Breast epithelium (tissue), 4 donors: ENCODE data around the gene ZNF420. TPM values are rescaled to one million over a fixed set of nuclear protein-coding genes. Genes with fewer than 3 reads are reported as not detected.
"Not testable (repeated sequence)": the region's sequence is repeated elsewhere in the genome, so short reads cannot be mapped to it uniquely, and the experiment has no call there.

ENCODE experiments used
- DNase-seq, 2 donors: peaks; one replicate each; pipeline ENCODE4 v3.0.0-alpha.2; 2019; ENCODE audit warnings: low spot score in 2 of 2
- H3K27ac ChIP-seq, 2 donors: fragments of 200-600 bp; sonication (generic) in 1 of 2; one replicate each; pipeline ENCODE4 v1.5.1; 2016 to 2019; ENCODE audit warnings: mild to moderate bottlenecking in 1 of 2
- H3K27me3 ChIP-seq, 2 donors: fragments of 200-600 bp; sonication (generic) in 1 of 2; one replicate each; pipeline versions ENCODE4 v1.5.1 to v1.6.0; 2017 to 2019; ENCODE audit warnings: control low read depth in 1 of 2, mild to moderate bottlenecking in 1 of 2
- H3K36me3 ChIP-seq: fragments of 200-600 bp; one replicate; pipeline ENCODE4 v1.5.1; 2019
- H3K4me1 ChIP-seq, 2 donors: fragments of 200-600 bp; sonication (generic); one replicate each; pipeline ENCODE4 v1.5.1; 2016 to 2019; ENCODE audit warnings: control low read depth in 1 of 2
- H3K4me3 ChIP-seq, 3 donors: fragments of 200-600 bp; sonication (generic); 1 replicate in 2 of 3; 2 replicates in 1 of 3; pipeline ENCODE4 v1.5.1; 2016 to 2019; ENCODE audit warnings: mild to moderate bottlenecking in 3 of 3, moderate library complexity in 2 of 3
- H3K9me3 ChIP-seq, 2 donors: fragments of 200-600 bp; sonication (generic) in 1 of 2; one replicate each; pipeline ENCODE4 v1.5.1; 2016 to 2019; ENCODE audit warnings: control low read depth in 1 of 2
- CTCF ChIP-seq, 3 donors: fragments of 450-650 bp; IDR thresholded peaks; one replicate each; pipeline ENCODE4 v1.5.1; 2016 to 2017; ENCODE audit warnings: antibody characterized with exemption in 3 of 3, mild to moderate bottlenecking in 3 of 3, moderate library complexity in 3 of 3
- POLR2A ChIP-seq: fragments of 450-650 bp; IDR thresholded peaks from one replicate; pipeline ENCODE4 v1.6.1; 2016; ENCODE audit warnings: antibody characterized with exemption, mild to moderate bottlenecking, moderate library complexity
- POLR2AphosphoS5 ChIP-seq, 3 donors: sonication (generic); formaldehyde crosslinking; IDR thresholded peaks; one replicate each; pipeline ENCODE4 v1.6.1; 2017; ENCODE audit warnings: antibody characterized with exemption in 3 of 3
- intact Hi-C: fragments of 100-400 bp; cut with DNase I; formaldehyde crosslinking; loops from one replicate; pipeline ENCODE4 v1.15.1; 2023; ENCODE audit warnings: low total_unique reads
- total RNA-seq, 3 donors: library from RNA; depleted of rRNA; stranded (reverse); fragments of >200 nt; gene quantifications; one replicate each; pipeline ENCODE4 v1.1.0, GENCODE V29; 2016

Gene ZNF420
- total RNA-seq, 3 donors from 2014 or later = 5.1 to 19.2 (median 17.4) TPM

DNA sequence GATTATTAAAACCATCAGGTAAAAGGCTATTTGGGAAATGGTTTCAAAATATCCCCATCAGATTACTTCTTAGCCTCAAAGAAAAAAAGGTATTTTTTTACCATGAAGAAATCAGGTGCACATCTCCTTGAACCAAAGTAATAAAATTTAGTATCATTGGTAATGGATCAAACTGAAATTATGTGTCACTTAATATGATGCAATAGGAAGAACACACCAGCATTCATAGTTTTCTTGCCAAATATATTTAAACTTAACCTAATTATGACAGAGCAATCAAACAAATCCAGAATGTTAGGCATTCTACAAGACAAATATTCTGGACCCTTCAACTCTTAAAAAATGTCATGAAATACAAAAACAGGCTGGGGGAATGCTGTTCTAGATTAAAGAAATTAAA lies 4.1 kb upstream of the ZNF420 start:
- Histone ChIP-seq H3K4me3 (no peak overlapping the region), H3K9me3 (peaks cover 5 to 24% of the 10 kb centered on the region in 2 donors), H3K36me3 (no peaks in the 10 kb centered on the region), H3K4me1 (peaks cover 0 to 2% of the 10 kb centered on the region in 2 donors), H3K27me3 (no peaks in the 10 kb centered on the region), H3K27ac (no peak overlapping the region)
- intact Hi-C loops = no loop called here
- no peak for TF ChIP-seq POLR2A
- TF ChIP-seq POLR2AphosphoS5 (IDR thresholded peaks at IDR 0.05) = no peak
- no peak for TF ChIP-seq CTCF (IDR thresholded peaks at IDR 0.05)
- no peak for DNase-seq

- Histone ChIP-seq H3K27ac (no peak overlapping the region), H3K36me3 (no peaks in the 10 kb centered on the region), H3K4me1 (peaks cover 0 to 7% of the 10 kb centered on the region in 2 donors), H3K9me3 (peaks cover 0 to 16% of the 10 kb centered on the region in 2 donors), H3K4me3 (no peak overlapping the region), H3K27me3 (no peaks in the 10 kb centered on the region)
- intact Hi-C loops = no loop called here
- DNase-seq = no peak
- no peak for TF ChIP-seq POLR2AphosphoS5 (IDR thresholded peaks at IDR 0.05)
Measured at GRCh38 chr19:37074819-37075362, 3.3 kb upstream of the ZNF420 start.

- H3K4me1 ChIP-seq, H3K9me3 ChIP-seq, H3K36me3 ChIP-seq, H3K27ac ChIP-seq, H3K4me3 ChIP-seq, DNase-seq, H3K27me3 ChIP-seq, intact Hi-C loops: not testable (repeated sequence)
Measured at GRCh38 chr19:37076524-37076923, 1.7 kb upstream of the ZNF420 start.

GRCh38 chr19:37077501-37077933 lies 716 bp upstream of the ZNF420 start:
- peaks cover 10 to 14% of the 10 kb centered on the region in 2 donors for H3K9me3 ChIP-seq
- no peaks in the 10 kb centered on the region for H3K36me3 ChIP-seq
- no peak for TF ChIP-seq POLR2A
- no peak for TF ChIP-seq CTCF (IDR thresholded peaks at IDR 0.05)
- no peak for TF ChIP-seq POLR2AphosphoS5 (IDR thresholded peaks at IDR 0.05)
- peaks cover 0 to 7% of the 10 kb centered on the region in 2 donors for H3K4me1 ChIP-seq
- H3K4me3 ChIP-seq = peak overlapping the region; percentile 79 to 94 (median 84)
- H3K27me3 ChIP-seq = no peaks in the 10 kb centered on the region
- DNase-seq = no peak
- H3K27ac ChIP-seq = peak overlapping the region; percentile 83 to 94
- intact Hi-C loops = no loop called here

DNA sequence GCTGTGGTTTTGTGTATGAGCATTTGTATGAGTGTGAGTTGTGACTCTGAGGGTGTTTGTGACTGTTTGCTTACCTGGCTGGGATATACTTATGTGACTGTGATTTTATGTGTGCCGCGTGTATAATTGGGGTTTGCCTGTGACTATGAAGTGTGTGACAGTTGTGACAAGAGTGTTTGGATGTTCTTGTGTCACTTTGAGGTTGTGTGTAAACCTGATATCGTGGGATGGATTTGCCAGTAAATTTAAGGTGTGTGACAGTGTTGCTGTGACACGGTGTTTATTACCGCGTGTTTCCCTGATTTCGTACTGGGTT lies 442 bp downstream of the ZNF420 start:
- TF ChIP-seq POLR2AphosphoS5 (IDR thresholded peaks at IDR 0.05) (no peak), POLR2A (no peak), CTCF (IDR thresholded peaks at IDR 0.05) (no peak)

DNA sequence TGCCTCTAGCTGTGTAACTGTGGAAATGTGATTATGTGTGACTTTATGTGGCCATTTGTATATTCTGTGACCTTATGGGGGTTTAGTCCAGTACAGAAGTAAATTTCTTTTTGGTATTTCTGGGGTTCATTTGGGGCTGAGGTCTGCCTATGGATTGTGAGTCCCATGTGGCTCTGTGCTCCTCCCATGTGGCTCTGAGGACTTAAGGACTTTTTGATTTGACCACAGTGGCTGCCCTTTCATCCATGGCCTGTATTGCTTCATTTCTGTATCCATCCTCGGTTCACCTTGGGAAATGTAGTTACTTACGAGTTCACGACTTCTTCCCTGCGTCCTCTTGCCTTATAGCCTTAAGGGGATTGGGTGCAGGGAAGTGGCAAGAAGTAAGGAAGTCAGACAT lies 1.0 kb downstream of the ZNF420 start:
- H3K4me1 ChIP-seq = peaks cover 0 to 7% of the 10 kb centered on the region in 2 donors
- intact Hi-C loops = no loop called here
- H3K9me3 ChIP-seq = peaks cover 25 to 27% of the 10 kb centered on the region in 2 donors
- peaks cover 4% of the 10 kb centered on the region for H3K36me3 ChIP-seq
- peak overlapping the region in 1 of 2 donors; percentile 83 for H3K27ac ChIP-seq
- H3K4me3 ChIP-seq = peak overlapping the region; percentile 79 to 94 (median 84)
- no peak for DNase-seq
- H3K27me3 ChIP-seq = no peaks in the 10 kb centered on the region
- TF ChIP-seq CTCF (IDR thresholded peaks at IDR 0.05) (no peak), POLR2A (no peak), POLR2AphosphoS5 (IDR thresholded peaks at IDR 0.05) (no peak)

More for the DNA sequence above, 442 bp downstream of the ZNF420 start:
- no peaks in the 10 kb centered on the region for H3K27me3 ChIP-seq
- H3K27ac ChIP-seq = peak overlapping the region; percentile 83 to 94
- peaks cover 21 to 26% of the 10 kb centered on the region in 2 donors for H3K9me3 ChIP-seq
- intact Hi-C loops = no loop called here
- H3K36me3 ChIP-seq = peaks cover 2% of the 10 kb centered on the region
- peaks cover 0 to 7% of the 10 kb centered on the region in 2 donors for H3K4me1 ChIP-seq
- no peak for DNase-seq
- peak overlapping the region; percentile 79 to 94 (median 84) for H3K4me3 ChIP-seq
